GM12864 (cell line): Measurements from ENCODE around the gene BTF3.
A peak's percentile ranks its signal among the peaks of the same experiment; 100 is the strongest.
"Not testable (repeated sequence)": the region's sequence is repeated elsewhere in the genome, so short reads cannot be mapped to it uniquely, and the experiment has no call there.

ENCODE experiments used
- DNase-seq: peaks from one replicate; pipeline ENCODE4 v3.0.0-alpha.2; 2011; ENCODE audit warnings: low read depth
- H3K4me3 ChIP-seq: 2 replicates; pipeline ENCODE4 v1.5.1; 2011; ENCODE audit warnings: mild to moderate bottlenecking, low read depth, low read length, control low read depth
- CTCF ChIP-seq: IDR thresholded peaks from 2 replicates; pipeline ENCODE4 v1.5.1; 2011; ENCODE audit warnings: low read depth, mild to moderate bottlenecking, moderate library complexity, low read length, control low read depth, inconsistent platforms; ENCODE audit errors: missing control alignments

Gene BTF3

GRCh38 chr5:73454379-73455036 lies 43.7 kb upstream of the BTF3 start:
- no peak for DNase-seq
- peak; percentile 95 for TF ChIP-seq CTCF
- no peak overlapping the region for H3K4me3 ChIP-seq

GRCh38 chr5:73456462-73456861 lies 41.8 kb upstream of the BTF3 start:
- not testable (repeated sequence) for H3K4me3 ChIP-seq, DNase-seq

GRCh38 chr5:73459366-73459765 lies 38.9 kb upstream of the BTF3 start:
- TF ChIP-seq CTCF = no peak
- DNase-seq = no peak
- H3K4me3 ChIP-seq = no peak overlapping the region

GRCh38 chr5:73460133-73460532 lies 38.1 kb upstream of the BTF3 start:
- TF ChIP-seq CTCF = no peak
- no peak overlapping the region for H3K4me3 ChIP-seq
- no peak for DNase-seq

GRCh38 chr5:73464016-73464745 lies 34.1 kb upstream of the BTF3 start:
- TF ChIP-seq CTCF = no peak
- DNase-seq = no peak

GRCh38 chr5:73468638-73469037 lies 29.6 kb upstream of the BTF3 start:
- not testable (repeated sequence) for H3K4me3 ChIP-seq, DNase-seq

More at GRCh38 chr5:73464016-73464745, 34.1 kb upstream of the BTF3 start:
- no peak overlapping the region for H3K4me3 ChIP-seq

- DNase-seq = no peak
- H3K4me3 ChIP-seq = no peak overlapping the region
- no peak for TF ChIP-seq CTCF
These were observed 28.4 kb upstream of the BTF3 start for GRCh38 chr5:73469878-73470277.

- H3K4me3 ChIP-seq = no peak overlapping the region
- DNase-seq = no peak
- TF ChIP-seq CTCF = no peak
These were observed 26.6 kb upstream of the BTF3 start for GRCh38 chr5:73471654-73472053.
